Measurements from ENCODE around the gene WDR36. TPM values are rescaled to one million over a fixed set of nuclear protein-coding genes. Genes with fewer than 3 reads are reported as not detected.

WDR36 gene
- total RNA-seq, 1 experiment from 2014 or later = 53.6 TPM

- ATAC-seq (no peak), DNase-seq (ENCODE audit: low read depth, low spot score) (no peak)
- Histone ChIP-seq H4K20me1 (ENCODE audit: insufficient read depth) (no peaks in the 10 kb centered on the region), H3K36me3 (ENCODE audit: control insufficient read depth in 1 of 2, insufficient read depth in 2 of 2, low read length in 2 of 2) (no peaks in the 10 kb centered on the region), H3K27ac (ENCODE audit: low read depth, low read length) (no peak overlapping the region), H2AFZ (ENCODE audit: low read depth, low read length, poor library complexity, severe bottlenecking) (no peak overlapping the region), H3K4me3 (replicated peaks in 1 of 2; ENCODE audit: low read depth in 1 of 2, low read length in 2 of 2) (no peak overlapping the region), H3K27me3 (ENCODE audit: insufficient read depth, low read length) (peaks cover 8% of the 10 kb centered on the region), H3K4me2 (ENCODE audit: low read length) (no peak overlapping the region), H3K4me1 (ENCODE audit: control insufficient read depth in 1 of 2, insufficient read depth in 2 of 2, low read length in 2 of 2) (no peaks in the 10 kb centered on the region), H3K79me2 (ENCODE audit: insufficient read depth, low read length) (no peaks in the 10 kb centered on the region), H3K9me3 (ENCODE audit: control insufficient read depth in 1 of 2, insufficient read depth in 1 of 2, low read depth in 1 of 2, low read length in 2 of 2) (no peaks in the 10 kb centered on the region), H3K9ac (ENCODE audit: low read length) (no peak overlapping the region), H3K9me2 (ENCODE audit: insufficient read depth) (no peaks in the 10 kb centered on the region)
- intact Hi-C loops (cut with micrococcal nuclease) = no loop called here
- BruUV-seq (replicated peaks) = no TSS peak
- TF ChIP-seq EZH2phosphoT487 (IDR thresholded peaks at IDR 0.05; ENCODE audit: borderline replicate concordance) (no peak), TCF7L2 (IDR thresholded peaks at IDR 0.05; ENCODE audit: borderline replicate concordance, extremely low read depth, insufficient read depth, insufficient read length) (no peak), MAX (IDR thresholded peaks at IDR 0.05) (no peak), RAD21 (IDR thresholded peaks at IDR 0.05; ENCODE audit: low read depth) (no peak), EZH2 (IDR thresholded peaks at IDR 0.05) (no peak), YY1 (IDR thresholded peaks at IDR 0.05; ENCODE audit: extremely low read depth, insufficient replicate concordance, low read depth, low read length) (no peak), SP1 (IDR thresholded peaks at IDR 0.05; ENCODE audit: low read depth) (no peak), POLR2AphosphoS5 (IDR thresholded peaks at IDR 0.05; ENCODE audit: low read depth, low read length) (no peak), POLR2A (IDR thresholded peaks at IDR 0.05; ENCODE audit: borderline replicate concordance, extremely low read depth, insufficient read depth, insufficient read length) (no peak), SIN3A (IDR thresholded peaks at IDR 0.05; ENCODE audit: low read depth) (no peak), JUND (IDR thresholded peaks at IDR 0.05) (no peak), FOSL1 (IDR thresholded peaks at IDR 0.05; ENCODE audit: low read depth) (no peak), SRF (IDR thresholded peaks at IDR 0.05; ENCODE audit: low read depth) (no peak), ATF3 (IDR thresholded peaks at IDR 0.05) (no peak), REST (IDR thresholded peaks at IDR 0.05; ENCODE audit: low read depth) (no peak)
- POLR2A ChIA-PET = no interaction called here
- RAD21 ChIA-PET (ENCODE audit: low non-redundant PET in 1 of 2, low total read pairs in 2 of 2, uncharacterized antibody in 2 of 2, unreplicated experiment in 2 of 2) = no interaction called here
- CTCF ChIA-PET = no interaction called here
Observed at GRCh38 chr5:111147502-111147901, 55.4 kb downstream of the WDR36 start.
